Thyroid gland (tissue), 4 donors: ENCODE results near the gene MAP7D3.

Experiments
- POLR2A ChIP-seq, 2 donors: fragments of 450-650 bp; IDR thresholded peaks; one replicate each; pipeline ENCODE4 v1.6.1; 2017; ENCODE audit warnings: antibody characterized with exemption in 2 of 2, mild to moderate bottlenecking in 2 of 2, moderate library complexity in 1 of 2
- TF ChIP-seq, protein P1 (sequence below), 6 experiments: fragments of 200-600 bp in 3 of 6; fragments of 450-650 bp in 3 of 6; sonication (generic) in 3 of 6; IDR thresholded peaks; one replicate each; pipeline ENCODE4 v1.5.1; 2016 to 2019; ENCODE audit warnings: antibody characterized with exemption in 6 of 6, mild to moderate bottlenecking in 2 of 6, inconsistent platforms in 1 of 6, moderate library complexity in 1 of 6

DNA sequence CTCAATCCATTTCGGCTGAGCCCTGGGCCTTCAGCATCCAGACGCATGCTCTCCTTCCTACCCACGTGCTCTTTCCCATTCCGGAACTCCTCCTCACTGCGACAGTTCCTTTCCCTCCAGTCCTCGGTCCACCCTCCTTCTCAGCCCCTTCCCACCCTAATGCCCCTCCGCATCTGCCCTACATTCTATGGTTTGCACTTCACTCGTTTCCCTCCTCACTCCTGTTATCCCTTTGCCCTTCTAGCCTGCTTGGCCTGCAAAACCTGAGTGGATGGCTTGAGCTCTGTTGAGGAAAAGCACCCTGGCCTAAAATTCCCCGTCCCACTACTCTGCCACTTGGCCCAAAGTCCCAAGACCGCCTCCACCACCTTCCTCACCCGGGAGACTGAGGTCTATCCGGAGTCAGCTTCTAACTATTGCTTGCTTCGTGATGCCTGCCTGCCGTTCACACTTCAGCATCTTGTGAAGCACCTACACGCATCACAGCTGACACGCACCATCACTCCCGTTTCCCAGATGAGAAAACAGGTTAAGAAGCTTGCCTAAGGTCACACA, 38.6 kb downstream of the MAP7D3 start:
- TF ChIP-seq POLR2A (IDR thresholded peaks at IDR 0.05) = no peak
- TF ChIP-seq, protein P1, sequence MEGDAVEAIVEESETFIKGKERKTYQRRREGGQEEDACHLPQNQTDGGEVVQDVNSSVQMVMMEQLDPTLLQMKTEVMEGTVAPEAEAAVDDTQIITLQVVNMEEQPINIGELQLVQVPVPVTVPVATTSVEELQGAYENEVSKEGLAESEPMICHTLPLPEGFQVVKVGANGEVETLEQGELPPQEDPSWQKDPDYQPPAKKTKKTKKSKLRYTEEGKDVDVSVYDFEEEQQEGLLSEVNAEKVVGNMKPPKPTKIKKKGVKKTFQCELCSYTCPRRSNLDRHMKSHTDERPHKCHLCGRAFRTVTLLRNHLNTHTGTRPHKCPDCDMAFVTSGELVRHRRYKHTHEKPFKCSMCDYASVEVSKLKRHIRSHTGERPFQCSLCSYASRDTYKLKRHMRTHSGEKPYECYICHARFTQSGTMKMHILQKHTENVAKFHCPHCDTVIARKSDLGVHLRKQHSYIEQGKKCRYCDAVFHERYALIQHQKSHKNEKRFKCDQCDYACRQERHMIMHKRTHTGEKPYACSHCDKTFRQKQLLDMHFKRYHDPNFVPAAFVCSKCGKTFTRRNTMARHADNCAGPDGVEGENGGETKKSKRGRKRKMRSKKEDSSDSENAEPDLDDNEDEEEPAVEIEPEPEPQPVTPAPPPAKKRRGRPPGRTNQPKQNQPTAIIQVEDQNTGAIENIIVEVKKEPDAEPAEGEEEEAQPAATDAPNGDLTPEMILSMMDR (IDR thresholded peaks at IDR 0.05) = no peak
